Renal pelvis (tissue), 4 donors: ENCODE measurements around the gene RHBDD3. TPM values are rescaled to one million over a fixed set of nuclear protein-coding genes. Genes with fewer than 3 reads are reported as not detected.
"Not testable (repeated sequence)": the region's sequence is repeated elsewhere in the genome, so short reads cannot be mapped to it uniquely, and the experiment has no call there.

Source experiments
- DNase-seq: peaks from one replicate; pipeline ENCODE4 v3.0.0-alpha.2; 2013
- polyA plus RNA-seq, 3 donors: library from polyadenylated mRNA; unstranded; fragments of 120-200 nt; gene quantifications; one replicate each; pipeline ENCODE4 v1.2.1, GENCODE V29; 2013; ENCODE audit not compliant: insufficient read length in 3 of 3

Gene RHBDD3
- polyA plus RNA-seq, 3 donors, result 31.0 to 39.2 (median 31.6) TPM

GRCh38 chr22:29224859-29225410 lies 42.8 kb downstream of the RHBDD3 start:
- no peak for DNase-seq

DNA sequence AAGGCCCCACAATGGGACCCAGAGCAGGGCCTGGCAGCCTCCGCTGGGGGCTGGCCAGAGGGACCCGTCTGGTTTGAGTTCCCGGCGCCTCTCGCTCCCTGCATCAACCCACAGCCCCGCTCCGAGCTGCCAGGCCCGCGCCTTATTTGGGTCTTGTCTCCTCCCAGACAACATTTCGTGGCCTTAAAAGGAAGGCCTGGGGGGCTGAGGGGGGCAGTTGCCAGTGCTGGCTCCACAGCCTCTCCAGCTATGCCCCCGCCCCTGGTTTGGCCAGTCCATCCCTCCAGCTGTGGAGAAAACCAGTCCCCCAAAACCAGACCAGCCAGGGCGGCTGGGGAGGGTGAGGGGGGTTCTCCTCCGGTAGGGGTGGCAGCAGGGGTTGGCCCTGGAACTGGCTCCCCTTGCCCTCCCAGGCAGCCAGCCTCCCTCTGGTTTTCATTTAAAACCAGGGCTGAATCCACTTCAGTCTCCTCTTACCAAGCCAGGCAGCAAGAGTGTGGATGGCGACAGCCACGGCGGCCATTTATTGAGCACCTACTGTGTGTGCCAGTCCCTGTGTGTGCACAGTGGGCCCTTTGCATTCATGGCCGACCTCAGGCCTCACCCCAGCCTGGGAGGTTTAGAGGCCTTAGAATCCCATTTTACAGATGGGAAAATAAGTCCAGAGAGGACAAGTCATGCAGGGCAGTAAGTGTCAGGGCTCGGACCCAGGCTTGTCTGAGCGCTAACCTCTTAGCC lies 43.5 kb downstream of the RHBDD3 start:
- no peak for DNase-seq

DNA sequence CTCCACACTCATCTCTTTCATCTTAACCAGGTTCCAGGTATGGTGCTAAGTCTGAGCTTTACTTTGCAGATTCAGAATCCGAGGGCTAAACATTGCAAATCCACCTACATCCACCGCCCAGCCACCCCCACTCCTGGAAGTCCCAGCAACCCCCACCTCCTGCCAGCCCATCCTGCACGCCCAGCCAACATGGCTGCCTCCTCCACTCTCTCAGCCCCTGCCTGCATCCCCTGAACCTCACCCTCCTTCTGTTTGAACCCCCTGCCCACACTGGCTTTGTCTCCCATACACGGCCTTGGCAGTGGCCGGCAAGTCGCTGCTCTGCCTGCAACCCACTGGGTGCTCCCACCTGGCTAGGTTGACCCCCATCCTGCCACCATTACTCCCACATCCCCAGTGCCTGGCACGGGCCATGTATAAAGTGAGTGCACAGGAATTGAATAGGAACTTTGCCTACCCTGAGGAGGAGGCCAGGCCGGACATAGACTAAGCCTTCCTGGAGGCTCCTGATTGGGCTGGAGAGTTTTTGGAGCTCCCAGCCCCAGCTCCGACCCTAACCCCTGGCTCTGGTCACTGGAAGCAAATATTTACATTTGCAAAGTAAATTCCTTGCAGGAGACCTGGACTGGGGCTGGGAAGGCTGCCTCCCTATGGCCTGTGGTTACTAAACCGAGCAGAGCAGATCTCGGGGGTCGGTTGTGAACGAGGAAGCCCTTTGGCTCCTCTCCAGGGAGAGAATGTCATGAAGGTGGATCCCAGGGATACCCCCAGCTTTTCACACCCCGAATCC lies 47.7 kb downstream of the RHBDD3 start:
- no peak for DNase-seq

- DNase-seq, result not testable (repeated sequence)
These were observed 48.4 kb downstream of the RHBDD3 start for GRCh38 chr22:29219409-29219782.

DNA sequence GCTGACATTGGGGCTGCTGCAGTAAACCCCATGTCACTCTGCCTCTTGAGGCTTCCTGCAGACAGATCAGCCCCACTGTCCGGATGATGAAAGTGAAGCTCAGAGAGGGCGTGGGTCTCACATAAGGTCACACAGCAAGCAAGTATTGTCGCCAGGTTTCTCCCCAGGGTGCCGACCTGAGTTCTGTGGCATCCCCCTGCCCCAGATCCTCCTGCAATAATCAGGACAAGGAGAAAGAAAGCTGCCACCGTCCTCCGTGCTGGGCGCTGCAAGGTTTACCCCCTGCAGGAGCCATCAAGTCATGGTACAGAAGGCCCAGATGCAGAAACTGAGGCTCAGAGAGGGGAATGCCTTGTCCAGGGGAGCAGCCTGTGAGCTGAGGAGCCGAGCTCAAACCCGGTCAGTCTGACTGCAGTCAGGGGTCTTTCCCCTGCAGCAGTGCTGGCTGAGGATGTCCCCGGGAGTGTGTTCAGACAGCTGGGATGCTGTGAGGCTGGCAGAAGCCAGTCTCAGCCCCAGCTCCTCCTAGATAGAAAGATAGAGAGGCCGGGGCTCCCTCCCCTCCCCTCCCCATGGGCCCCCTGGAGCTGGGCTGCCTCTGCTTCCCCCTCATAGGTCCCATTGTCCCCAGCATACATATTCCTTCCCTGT lies 48.9 kb downstream of the RHBDD3 start:
- no peak for DNase-seq

GRCh38 chr22:29217827-29218757 lies 49.7 kb downstream of the RHBDD3 start:
- no peak for DNase-seq

GRCh38 chr22:29216873-29217666 lies 50.7 kb downstream of the RHBDD3 start:
- no peak for DNase-seq

DNA sequence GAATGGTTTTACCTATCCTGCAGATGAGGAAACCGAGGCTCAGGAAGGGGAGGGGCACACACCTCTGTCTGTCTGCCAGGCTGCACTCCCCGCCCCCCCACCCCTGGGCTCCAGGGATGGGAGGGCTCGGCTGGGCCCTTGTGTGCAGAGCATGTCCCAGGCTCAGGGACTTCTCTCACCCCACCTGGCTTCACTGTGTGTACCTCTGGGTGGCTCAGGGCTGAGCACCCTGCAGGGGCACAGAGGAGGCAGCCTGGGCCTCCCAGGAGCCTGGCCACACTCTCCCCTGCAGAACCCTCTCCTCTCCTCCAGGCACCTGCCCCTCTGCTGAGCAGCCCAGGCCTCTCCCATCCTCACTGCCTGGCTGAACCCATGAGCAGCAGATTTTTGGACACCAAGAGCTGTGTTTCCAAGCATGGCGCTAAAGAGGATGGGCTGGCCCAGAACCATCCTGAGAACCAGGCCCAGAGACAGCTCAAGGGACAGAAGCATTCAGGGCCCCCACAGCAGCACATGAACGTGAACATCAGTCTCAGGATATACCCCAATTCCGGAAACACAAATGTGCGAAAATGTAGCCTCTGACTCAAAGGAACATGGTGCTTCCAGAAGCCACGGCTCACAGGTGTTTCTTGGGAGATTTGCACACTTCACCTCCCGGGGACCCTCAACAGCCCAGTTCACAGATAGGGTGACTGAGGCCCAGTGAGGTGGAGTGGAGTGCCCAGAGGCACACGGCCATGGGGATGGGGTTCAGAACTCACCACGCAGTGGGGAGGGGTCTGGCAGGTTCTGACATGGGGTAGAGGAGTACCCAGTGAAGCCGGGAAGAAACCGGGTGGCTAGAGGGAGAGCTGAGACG lies 51.5 kb downstream of the RHBDD3 start:
- no peak for DNase-seq

DNA sequence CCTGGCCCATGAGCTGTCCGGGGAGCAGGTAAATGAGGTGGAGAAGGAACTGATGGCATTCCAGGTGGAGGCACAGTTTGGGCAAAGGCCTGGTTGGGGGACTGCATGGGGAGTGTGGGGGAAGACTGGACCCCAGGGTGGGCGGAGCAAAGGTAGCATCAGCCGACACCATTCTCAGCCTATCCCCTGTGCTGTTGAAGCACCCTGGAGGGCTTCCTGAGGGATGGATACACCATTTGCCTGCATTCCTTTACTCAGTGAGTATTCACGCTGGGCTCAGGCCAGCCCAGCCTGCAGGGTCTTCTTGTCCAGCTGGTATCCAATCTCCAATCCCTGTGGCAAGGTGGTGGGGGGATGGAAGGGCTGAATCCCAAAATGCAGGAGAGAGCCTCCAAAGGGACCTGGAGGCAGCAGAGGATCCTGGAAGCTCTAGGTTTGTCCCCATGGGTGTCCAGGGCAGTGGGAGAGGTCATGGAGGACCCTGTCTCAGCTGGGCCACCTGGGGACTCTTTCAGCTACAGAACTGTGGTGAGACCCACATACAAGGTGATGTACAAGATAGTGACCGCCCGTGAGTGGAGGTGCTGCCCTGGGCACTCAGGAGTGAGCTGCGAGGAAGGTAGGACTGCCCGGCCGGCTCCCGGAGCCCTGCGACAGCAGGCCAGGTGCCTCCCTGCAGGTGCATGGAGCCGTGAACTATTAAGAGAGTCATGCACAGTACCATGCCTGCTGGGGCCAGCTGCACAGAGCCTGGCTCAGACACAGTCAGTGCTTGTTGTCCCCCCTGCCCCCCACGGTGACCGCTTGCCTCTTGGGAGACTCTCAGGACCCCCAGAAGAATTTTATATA lies 52.5 kb downstream of the RHBDD3 start:
- no peak for DNase-seq

- DNase-seq, result no peak
These were observed 53.5 kb downstream of the RHBDD3 start for GRCh38 chr22:29214232-29214631.

GRCh38 chr22:29213493-29213892 lies 54.3 kb downstream of the RHBDD3 start:
- peak; percentile 72 for DNase-seq

- no peak for DNase-seq
These were observed 55.0 kb downstream of the RHBDD3 start for GRCh38 chr22:29212743-29213142.

- no peak for DNase-seq
These were observed 56.3 kb downstream of the RHBDD3 start for GRCh38 chr22:29211466-29211865.

DNA sequence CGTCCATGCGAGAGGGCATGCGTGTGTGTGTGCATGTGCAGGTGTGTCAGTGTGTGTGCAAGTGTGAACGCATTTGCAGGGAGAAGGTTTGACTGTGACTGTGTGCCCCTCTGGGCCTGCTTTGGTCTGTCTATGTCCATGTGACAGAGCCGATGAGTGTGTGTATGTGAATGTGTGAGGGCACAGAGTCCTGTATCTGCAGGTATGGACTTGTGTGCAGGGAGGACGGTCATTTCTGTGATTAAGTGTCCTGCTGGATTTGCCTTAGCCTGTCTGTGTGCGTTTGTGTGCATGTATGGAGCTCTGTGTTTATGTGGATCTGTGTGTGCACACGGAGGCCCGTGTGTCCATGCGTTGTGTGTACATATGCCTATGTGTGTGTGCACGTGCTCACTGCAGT lies 56.7 kb downstream of the RHBDD3 start:
- DNase-seq, result no peak
